ENCODE data around the gene ANK2. TPM values are rescaled to one million over a fixed set of nuclear protein-coding genes. Genes with fewer than 3 reads are reported as not detected.

The ANK2 gene
- total RNA-seq, 1 donor from 2014 or later: 1.6 TPM

DNA sequence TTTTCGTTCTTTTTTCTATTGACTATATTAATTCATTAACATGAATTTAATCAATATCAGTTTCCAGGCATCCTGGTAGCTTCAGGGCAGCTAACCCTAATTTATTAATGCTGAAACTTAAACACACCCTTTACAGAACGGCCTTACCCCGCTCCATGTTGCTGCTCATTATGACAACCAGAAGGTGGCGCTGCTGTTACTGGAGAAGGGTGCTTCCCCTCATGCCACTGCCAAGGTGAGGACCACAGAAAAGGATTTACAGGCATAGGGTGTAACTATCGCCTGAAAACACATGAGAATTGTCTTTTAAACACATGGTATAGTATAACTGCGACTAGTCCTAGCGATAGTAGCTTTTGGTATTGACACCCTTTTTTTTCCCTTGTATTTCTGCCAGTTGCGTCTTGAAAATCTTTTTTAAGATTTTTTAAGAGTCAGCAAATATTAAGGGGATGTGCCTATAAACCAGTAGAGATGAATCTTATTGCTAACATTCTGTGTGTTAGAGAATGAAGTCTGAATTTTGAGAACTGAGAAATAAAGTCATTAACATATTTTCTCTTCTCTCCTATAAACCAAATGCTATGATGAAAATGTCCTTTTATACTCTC is 229.0 kb downstream of the ANK2 start:
- intact Hi-C loops (cut with micrococcal nuclease): loop anchor here (1.0 to 10.0 kb wide), 4 partner anchors 49 to 1106 kb away; no protein-coding TSS in a partner anchor

DNA sequence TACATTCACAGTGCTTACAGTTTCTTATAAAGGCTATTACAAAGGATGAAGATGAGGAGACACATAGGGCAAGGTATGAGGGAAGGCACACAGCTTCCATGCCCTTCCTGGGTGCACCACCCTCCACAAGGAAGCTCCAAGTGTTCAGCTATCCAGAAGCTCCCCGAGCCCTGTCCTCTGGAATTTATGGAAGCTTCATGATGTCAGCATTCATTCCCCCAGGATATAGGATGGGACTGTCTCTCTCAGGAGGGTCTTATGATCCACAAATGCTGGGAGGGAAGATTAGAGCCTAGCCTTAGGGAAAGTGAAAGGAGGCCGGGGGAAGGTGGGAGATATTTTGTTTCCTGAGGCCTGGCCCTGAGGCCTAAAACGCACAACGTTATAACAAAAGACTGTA is 236.0 kb downstream of the ANK2 start:
- intact Hi-C loops (cut with micrococcal nuclease): no loop called here

DNA sequence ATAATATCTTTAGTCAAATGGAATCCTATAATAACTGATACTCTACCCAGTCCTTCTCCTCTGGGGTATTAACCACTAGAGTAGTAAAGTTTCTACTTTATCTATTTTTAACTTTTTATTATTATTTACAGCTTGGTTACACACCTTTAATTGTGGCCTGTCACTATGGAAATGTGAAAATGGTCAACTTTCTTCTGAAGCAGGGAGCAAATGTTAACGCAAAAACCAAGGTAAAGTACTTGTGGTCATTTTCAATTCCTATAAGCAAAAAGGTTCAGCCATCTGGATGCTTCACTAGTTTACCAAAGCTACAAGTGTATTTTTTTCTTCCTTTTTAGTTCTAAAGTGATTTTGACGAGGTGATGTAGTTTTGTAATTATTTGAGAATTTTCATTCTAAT is 238.8 kb downstream of the ANK2 start:
- intact Hi-C loops (cut with micrococcal nuclease): no loop called here

DNA sequence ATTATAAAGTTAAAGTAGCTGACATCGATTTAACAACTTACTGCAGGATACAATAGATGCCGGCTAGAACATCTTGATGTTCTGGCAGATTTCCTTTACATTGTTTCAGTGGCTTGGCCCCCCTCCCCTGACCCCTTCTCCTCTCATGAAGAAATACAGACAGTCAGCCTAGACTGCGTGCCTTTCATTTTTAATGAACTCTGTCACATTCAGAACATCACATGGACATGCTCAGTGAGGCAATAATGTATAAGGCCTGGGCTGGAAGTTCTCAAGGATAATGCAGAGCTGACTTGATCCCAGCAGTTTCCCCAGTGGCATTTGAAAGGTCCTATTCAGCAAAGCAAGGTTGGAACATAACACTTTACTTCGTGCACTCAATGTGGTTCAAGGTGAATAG is 239.2 kb downstream of the ANK2 start:
- intact Hi-C loops (cut with micrococcal nuclease): no loop called here

DNA sequence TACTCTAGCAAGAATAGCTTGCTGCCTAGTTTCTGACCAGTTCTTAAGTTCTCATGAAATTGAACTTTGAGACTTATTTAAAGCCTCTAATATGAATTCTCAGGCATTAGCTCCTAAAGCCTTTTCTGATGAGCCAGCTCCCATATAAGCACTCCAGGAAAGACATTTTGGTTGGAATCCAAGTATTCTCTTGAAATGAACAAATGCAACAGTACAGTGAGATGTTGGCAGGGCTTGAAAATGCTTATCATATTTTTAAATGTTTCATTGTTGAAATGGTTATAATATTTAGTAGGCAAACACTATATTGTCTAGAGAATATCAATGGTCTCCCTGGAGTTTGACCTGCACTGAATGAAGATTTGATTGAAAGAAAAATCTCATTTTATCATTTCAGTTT is 240.3 kb downstream of the ANK2 start:
- intact Hi-C loops (cut with micrococcal nuclease): no loop called here

DNA sequence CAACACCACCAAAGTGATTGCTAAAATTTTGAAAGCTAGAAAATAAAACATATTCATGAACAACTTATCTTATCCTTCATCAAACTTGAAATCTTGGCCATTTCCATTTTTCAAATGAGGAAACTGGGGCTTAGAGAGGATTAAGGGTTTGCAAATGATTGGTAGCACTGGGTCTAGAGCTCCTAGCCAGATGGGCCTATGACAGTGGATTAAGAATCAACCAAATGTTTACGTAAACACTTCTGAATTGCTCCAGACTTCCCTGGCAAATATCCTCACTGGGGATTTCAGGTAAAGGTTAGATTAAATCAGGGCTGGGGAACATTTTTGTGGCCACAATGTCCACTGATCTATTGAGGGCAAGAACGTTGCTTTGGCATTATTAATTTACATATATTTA is 241.2 kb downstream of the ANK2 start:
- intact Hi-C loops (cut with micrococcal nuclease): no loop called here

DNA sequence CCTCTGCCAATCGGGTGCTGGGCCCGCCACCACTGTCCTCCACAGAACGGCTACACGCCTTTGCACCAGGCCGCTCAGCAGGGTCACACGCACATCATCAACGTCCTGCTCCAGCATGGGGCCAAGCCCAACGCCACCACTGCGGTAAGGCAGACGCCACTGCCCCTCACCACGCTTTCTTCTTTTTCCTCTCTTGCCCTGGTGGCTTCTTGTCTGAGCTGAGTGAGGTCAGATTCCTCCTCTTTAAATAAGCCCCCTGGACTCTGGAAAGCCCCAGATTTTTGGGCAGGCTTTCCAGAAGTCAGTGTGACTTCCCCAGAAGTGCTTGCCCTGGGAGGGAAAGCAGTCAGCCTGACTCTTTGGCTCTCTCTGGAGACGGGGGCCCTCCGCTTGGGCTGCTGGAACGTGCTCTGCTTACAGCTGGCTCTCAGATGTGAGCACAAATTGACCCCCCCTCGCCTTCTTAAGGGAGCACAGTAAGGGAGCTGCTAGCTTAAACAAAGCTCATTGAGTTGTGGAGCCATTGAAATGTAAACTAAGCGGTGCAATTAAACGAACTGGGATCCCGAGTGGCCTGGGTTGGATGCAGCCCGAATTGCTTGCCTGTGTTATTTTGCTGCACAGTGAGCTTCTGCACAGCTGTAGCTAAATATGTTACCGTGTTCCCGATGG is 243.1 kb downstream of the ANK2 start:
- intact Hi-C loops (cut with micrococcal nuclease): no loop called here

DNA sequence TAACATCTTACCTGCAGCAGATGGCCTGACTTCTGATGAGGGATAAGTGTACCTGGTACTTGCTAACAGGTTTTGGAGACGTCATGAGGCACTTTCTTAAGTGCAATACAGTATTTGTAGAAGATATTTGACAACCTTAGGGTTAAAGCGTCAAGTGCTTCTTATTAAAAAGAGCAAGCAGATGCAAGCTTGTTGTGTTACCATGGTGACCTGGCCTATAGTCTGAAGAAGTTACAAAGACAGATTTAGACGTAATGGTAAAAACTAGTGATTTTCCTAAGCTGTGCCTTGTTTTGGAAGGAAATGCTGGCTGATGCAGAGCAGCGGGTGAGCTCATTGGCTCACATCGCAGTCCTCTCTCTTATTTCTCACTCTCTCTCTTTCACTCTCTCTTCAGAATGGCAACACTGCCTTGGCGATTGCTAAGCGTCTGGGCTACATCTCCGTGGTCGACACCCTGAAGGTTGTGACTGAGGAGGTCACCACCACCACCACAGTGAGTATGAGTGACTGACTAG is 243.6 kb downstream of the ANK2 start:
- intact Hi-C loops (cut with micrococcal nuclease): no loop called here

DNA sequence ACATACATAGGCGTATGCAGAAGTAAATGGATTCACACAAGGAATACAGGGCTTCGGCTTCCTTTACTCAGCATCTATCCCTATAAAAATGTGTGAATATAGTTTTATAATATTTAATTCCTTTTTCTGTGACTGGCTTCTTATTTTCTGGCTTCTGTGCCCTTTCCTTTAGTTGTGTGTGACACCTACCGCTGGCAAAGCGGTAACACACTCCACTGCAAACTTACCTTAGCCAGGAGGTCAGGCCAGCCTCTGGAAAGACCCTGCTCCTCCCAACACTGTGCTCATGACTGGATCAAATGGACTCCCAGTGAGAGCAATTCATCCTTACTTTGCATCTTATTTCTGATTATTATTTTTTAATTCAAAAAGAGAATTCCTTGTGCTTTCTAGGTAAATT is 244.2 kb downstream of the ANK2 start:
- intact Hi-C loops (cut with micrococcal nuclease): no loop called here

DNA sequence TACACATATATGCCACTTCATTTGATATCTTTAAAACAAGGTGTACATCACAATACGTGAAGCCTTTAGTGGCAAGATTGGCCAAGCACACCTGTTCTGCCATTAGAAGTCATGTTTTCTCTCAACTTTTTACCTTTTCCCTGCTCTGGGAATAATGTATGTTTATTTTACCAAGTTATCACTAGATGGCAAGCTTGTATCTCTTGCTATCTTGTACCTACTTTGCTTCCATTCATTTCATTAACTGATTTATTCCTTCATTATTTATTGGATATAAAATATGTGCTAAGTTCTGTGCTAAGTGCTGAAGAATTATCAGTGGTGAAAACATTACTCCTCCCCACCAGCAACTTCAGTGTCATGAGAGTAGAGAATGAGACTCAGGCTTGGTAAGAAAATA is 245.5 kb downstream of the ANK2 start:
- intact Hi-C loops (cut with micrococcal nuclease): no loop called here

DNA sequence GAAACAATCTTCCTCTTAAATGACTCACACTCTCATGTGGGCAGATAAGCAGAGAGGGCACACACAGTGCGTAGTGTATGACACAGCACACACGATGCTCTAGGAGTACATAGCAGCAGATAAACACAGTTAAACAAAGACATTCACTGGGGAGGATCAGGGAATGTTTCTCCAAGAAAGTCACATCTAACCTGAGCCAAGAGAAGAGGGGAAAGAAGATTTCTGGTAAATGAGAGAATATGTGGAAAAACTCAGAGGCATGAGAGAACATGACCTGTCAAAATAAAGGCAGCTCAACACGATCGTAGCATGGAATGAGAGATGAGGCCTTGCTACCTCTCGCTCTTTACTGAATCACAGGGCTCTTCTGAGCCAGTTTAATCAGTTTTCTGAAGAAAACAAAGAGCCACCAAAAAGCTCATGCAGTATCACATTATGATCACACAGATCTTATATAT is 251.0 kb downstream of the ANK2 start:
- intact Hi-C loops (cut with micrococcal nuclease): no loop called here

DNA sequence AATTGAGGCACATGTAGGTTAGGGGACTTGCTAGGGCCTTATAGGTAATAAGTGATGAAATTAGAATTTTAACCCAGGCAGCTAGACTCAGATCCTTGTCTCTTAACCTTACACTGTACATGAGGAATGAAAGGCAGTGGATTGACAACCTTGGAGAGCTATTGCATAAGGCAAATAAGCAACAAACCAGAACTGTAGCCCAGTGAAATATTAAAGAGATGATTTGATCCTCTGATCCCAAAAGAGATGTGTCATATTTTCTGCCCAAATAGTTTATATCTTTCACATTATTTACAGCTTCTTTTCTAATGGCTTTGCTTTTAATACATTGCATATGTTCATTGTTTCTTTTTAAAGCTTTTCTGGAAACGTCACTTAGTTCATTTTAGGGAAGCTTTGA is 252.6 kb downstream of the ANK2 start:
- intact Hi-C loops (cut with micrococcal nuclease): no loop called here

DNA sequence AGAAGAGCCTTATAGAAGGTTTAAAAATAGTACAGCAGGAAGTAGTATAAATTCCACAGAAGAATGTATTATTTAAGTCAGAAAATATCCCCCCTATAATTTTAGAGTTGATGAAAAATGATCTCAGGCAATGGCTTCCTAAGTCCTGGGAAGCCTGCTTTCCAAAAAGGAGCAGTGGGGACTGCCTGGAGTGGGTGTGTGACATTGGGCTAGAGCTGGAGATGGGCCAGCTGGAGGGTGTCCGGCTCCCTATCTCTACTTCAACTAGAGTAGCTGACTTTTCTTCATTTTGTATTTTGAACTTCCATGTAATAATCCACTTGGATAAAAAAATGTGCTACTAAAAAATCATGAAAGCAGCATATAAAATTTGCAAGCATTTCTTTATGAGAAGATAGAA is 253.9 kb downstream of the ANK2 start:
- intact Hi-C loops (cut with micrococcal nuclease): no loop called here

DNA sequence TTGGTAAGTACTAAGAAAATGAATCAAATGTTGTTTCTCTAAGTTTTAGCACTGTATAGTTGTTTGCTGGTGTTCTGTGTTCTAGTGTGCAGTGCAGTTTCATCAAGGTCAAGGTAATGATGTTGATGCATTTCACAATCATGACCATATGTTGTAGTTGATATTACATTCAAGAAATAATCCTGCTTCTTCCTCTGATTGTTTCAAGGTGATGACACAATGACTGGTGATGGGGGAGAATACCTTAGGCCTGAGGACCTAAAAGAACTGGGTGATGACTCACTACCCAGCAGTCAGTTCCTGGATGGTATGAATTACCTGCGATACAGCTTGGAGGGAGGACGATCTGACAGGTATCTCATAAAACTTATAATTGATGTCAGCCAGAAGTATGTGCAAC is 261.6 kb downstream of the ANK2 start:
- intact Hi-C loops (cut with micrococcal nuclease): no loop called here

DNA sequence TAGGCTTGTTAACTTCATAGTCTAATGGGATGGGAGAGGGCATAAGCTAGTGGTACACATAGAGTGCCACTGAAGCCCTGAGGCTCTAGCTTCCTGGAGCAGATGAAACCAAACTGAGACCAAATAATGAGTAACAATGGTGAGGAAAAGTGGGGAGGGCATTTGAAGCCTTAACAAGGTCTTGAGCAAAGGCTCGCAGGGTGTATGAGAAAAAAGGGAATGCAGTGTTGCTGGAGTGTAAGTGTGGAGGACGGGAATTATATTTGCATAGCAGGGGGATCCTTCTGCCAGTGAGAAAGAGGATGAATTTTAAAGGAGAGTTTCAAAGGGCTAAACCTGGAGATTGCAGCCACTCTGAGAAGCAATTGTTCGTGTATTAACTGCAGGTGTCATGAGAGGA is 263.1 kb downstream of the ANK2 start:
- intact Hi-C loops (cut with micrococcal nuclease): no loop called here

DNA sequence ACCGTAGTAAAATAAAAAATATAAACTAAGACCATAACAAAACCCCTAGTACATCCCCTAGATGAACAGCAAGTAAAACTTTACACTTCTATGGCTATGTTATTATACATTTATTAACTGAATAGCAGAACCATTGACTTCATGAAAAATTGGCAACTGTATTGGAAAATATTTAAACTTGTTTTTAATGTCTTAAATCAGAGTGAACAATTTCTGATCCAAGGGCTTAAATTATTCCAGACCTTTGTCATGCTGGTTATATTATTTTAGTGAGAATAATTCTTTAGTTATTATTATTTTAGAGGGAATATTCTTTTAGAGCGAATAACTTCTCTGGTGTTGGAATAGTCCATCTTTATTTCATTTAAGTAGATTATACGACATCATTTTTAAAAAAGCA is 265.0 kb downstream of the ANK2 start:
- intact Hi-C loops (cut with micrococcal nuclease): no loop called here

DNA sequence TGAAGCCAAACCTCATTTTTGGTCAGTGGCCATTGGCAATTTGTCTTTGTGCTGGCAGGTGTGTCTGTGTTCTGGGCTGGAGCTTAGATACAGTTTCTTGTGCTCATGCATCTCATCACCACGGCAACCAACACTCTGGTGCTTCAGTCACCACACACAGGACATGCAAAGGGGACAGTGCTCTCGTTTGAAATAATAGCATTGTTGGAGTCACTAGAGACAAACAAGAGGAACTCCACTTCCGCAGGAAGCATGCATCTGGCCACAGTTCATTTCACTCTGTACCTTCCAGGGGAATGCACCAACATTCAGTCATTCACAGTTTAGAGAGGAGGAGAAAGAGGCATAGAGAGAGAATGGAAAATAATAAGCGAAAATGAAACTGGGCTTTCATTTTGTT is 267.4 kb downstream of the ANK2 start:
- intact Hi-C loops (cut with micrococcal nuclease): loop anchor here (1.0 kb wide), 1 partner anchor 38 kb away; no protein-coding TSS in a partner anchor

DNA sequence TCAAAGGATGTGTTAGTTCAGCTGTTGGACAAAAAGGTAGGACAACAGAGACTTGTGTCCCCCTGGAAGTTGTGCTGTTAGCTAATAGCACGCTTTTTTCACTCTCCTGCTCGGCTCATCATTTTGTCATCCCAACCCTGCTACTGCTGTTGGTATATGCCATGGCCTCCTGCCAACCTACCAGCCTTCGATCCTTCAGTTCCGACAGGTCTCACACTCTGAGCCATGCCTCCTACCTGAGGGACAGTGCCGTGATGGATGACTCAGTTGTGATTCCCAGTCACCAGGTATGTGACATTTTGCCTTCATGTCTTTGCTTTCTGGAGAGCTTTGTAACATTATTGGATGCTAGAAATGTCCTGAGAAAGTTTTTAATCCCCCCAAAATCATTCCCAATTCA is 268.1 kb downstream of the ANK2 start:
- intact Hi-C loops (cut with micrococcal nuclease): loop anchor here (1.0 kb wide), 1 partner anchor 38 kb away; no protein-coding TSS in a partner anchor

DNA sequence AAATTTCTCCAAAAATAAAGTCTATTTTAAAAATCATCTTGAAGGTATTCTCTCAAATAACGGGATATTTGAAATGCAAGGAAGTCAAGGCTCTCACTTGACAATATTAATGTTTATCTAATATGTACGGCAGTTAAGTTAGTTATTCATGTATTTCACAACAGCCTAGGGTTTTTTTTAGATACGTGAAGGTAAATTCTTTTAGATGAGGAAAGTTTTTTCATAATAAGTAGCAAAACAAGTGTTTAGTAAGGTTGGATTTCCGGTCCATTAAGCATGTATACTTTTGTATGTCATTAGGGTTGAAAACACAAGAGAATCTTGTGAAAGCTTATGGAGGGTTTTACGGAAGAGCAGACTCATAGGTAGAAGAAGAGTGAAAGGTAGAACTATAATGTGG is 273.3 kb downstream of the ANK2 start:
- intact Hi-C loops (cut with micrococcal nuclease): no loop called here

DNA sequence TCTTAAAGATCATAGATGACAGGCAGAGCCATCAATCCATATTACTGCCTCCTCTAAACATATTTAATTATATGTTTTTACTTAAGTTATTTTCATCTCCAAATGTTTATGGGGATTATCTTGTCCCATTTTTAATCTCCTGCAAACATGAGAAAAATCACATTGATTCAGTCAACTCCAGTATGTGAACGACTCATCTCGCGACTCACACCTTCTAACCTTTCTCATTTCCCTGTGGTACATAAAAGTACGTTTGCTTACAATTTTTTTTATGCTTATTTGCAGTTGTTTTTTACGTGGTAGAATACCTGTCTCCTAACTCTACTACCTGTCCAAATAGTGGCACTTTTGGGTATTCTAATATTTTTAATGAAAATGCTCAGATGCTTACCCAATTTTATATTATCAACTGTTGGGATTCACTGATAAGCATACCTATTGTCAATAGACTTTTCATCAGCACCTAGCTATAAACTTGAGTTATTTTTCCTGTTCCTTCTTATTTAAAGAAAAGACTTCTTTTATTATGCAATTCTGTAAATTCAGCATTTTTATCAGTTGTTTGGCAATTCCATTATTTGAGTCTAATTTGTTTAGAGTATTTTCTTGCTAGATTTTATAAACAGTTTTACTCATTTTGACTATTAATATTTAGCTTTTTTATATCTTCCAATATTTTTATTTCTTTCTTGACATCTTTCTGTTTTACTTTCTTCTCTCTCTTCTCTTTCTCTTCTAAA is 276.6 kb downstream of the ANK2 start:
- intact Hi-C loops (cut with micrococcal nuclease): loop anchor here (5.0 kb wide), 1 partner anchor 49 kb away; no protein-coding TSS in a partner anchor

DNA sequence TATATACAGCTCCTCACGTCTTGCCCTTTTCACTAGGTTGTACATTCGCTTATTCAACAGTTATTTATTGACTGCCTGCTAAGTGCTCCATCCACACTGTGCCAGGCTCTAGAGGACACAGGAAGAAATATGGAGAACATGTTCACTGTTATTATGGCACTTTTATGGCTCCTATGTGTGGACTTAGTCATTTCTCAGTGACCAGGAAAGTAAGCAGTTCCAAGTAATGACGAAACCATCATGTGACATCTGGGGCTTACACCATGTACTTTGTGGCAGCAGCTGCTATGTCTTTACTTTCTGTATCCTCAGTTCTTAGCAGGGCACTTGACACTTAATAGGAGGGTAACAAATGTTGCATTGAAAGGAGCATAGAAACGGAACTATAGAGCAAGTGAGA is 278.0 kb downstream of the ANK2 start:
- intact Hi-C loops (cut with micrococcal nuclease): loop anchor here (5.0 kb wide), 1 partner anchor 50 kb away; no protein-coding TSS in a partner anchor

DNA sequence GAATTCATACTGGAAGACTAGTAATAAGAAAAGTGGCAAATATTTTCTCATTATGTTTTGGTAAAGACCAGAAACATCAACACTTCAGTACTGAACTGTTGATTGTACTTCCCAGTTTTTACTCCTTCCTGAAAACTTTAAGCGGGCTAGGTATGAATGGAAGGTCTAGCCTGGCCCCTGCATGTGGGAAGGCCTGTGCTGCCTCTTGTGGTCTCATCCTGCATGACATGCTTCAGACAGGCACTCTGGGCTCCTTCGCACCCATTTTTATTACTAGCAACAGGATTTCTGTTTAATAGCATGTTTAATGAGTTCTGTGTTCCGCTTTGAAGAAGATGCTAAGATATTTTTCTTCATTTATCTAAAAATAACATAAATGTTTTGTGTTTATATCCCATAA is 279.1 kb downstream of the ANK2 start:
- intact Hi-C loops (cut with micrococcal nuclease): loop anchor here (5.0 kb wide), 1 partner anchor 51 kb away; no protein-coding TSS in a partner anchor
